ENCODE data around the gene CAMKK2.
"Not testable (repeated sequence)": the region's sequence is repeated elsewhere in the genome, so short reads cannot be mapped to it uniquely, and the experiment has no call there.

Gene CAMKK2

DNA sequence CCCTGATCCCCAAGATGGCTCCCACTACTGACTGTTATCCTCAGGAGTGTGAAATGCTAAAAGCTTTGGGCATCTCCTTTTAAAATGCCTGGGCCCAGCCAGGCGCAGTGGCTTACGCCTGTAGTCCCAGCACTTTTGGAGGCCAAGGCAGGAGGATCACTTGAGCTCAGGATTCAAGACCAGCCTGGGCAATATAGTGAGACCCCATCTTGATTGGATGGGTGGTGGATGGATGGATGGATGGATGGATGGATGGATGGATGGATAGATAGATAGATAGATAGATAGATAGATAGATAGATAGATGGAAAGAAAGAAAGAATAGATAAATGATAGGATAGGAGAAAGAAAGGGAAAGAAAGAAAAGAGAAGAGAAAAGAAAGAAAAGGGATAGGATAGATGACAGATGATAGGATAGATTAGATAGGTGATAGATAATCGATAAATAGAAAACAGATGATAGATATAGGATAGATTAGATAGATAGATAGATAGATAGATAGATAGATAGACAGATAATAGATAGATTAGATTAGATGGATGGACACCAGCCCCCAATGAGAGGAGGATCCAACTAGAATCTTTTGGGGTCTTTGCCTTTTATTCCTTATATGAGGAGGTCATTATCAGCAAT, 77.0 kb downstream of the CAMKK2 start:
- no peak for DNase-seq

- DNase-seq: no peak
Observed at GRCh38 chr12:121218588-121219352, 77.7 kb downstream of the CAMKK2 start.

DNA sequence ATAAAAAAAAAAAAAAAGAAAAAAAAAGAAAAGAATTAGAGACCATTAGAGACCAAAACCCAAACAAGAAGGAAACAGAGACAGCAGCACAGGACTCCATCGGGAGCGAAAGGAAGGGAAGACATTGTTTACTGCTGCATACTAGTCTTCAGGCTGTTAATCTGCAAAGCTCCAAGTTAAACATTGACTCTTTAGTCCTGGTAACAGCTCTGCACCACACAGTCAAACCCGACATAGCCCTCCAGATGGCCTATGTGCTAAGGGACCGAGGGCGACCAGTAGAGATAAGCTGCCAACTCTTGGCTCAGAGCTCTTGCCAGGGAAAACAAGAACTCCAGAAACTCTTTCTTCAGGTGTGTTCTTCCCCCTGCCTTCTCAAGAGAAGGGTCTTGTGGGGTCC, 78.7 kb downstream of the CAMKK2 start:
- no peak for DNase-seq

DNA sequence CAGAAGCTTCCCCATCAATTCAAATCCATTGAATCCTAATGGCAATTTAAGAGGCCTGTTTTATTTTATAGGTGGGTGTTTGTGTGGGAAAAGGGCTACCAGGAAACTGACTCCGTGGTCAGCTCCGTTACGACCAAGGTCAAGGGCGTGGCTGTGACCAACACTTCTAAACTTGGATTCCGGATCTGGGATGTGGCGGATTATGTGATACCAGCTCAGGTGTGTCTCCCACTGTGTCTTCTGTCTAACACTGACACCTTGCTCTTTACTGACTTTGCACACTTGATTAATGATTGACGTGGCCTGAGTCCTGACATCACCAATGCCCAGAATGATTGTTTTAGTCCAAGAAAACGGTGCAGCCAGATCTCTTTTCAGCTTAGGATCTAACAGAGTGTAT, 79.4 kb downstream of the CAMKK2 start:
- no peak for DNase-seq

DNA sequence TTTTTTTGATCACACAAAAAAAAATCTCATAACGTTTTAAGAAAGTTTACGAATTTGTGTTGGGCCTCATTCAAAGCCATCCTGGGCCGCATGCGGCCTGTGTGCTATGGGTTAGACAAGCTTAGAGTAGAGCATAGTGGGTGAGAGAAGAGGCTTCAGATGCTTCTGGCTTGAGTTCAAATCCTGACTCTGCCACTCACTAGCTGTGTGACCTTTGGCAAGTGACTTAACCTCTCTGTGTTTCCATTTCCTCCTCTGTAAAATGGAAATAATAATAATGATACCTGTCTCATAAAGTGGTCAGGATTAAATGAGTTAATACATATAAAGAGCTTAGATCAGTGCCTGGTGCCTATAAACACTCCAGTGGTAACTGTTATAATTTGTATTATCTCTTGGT, 80.4 kb downstream of the CAMKK2 start:
- no peak for DNase-seq

GRCh38 chr12:121214855-121215745, 81.4 kb downstream of the CAMKK2 start:
- DNase-seq: peak; percentile 28

DNA sequence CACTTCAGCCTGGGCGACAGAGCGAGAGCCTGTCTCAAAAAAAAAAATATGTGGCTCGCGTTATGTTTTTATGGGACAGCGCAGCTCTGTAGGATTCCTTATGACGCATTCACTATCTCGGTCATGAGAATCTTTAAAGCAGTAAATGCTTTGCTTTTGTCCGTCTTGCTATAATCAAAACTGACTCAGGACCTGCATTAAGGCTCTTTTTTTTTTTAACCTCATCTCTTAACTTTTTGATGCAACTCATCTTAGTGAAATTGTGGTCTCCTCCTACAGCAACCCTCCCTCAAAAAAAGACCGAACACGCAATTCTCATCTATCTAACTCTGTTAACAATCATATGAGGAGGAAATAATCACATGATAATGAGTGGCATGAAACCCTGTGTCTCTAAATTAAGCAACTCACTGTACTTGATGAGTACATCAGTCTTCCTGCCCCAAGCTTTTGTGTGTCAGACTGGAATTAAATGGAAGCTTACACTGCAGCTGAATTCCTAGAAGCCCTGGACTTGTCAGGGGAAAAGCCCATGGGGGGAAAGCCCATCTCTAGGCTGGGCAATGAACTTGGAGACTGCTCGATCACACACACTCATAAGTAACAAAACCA, 82.2 kb downstream of the CAMKK2 start:
- DNase-seq: no peak

DNA sequence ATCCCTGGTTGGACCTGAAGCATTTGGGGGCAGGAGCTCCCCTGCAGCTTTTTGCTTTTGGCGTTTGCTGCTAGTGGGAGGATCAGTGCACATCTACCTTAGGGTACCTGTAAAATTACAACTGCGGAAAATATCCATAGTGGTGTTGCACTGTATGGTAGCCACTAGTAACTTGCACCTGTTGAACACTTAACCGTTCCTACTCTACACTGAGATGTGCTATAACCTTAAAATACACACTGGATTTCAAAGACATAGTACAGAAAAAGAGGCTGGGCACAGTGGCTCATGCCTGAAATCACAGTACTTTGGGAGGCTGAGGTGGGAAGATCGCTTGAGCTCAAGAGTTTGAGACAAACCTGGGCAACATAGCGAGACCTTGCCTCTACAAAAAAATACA, 83.6 kb downstream of the CAMKK2 start:
- no peak for DNase-seq

DNA sequence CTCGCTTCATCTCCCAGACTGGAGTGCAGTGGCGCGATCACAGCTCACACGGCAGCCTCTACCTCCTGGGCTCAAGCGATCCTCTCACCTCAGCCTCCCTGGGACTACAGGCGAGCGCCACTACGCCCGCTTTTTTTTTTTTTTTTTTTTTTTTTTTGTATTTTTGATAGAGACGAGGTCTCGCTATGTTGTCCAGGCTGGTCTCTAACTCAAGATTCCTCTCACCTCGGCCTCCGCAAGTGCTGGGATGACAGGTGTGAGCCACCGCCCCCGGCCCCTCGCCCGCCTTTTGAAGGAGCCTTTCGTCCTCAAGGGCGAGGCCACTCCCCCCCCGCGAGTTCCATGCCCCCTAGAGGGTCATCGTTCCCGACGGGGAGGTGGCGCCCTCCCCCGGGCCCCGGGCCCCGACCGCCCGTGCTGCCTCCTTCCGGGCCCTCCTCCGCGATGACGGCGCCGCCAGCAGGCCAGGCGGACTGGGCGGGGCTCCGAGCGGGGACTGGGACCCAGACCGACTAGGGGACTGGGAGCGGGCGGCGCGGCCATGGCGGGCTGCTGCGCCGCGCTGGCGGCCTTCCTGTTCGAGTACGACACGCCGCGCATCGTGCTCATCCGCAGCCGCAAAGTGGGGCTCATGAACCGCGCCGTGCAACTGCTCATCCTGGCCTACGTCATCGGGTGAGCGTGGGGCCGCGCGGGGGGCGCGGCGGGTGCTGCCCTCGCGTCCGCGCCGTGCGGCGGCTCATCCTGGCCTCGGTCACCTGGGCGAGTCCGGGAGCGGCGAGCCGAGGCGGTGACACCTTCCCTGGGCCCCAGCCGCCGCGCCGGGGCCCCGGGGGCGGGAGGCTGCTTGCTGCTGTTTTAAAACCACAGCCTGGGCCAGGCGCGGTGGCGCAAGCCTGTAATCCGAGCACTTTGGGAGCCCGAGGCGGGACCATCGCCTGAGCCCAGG, 86.6 kb downstream of the CAMKK2 start, which contains the start of gene P2RX4:
Gene P2RX4 (plus strand): TSS at position 506 of the 949 bp plus-strand sequence. CDS start 36 bp downstream, at position 542.
- DNase-seq: peak; percentile 75

GRCh38 chr12:121209221-121209620, 87.3 kb downstream of the CAMKK2 start:
- DNase-seq: no peak

GRCh38 chr12:121208571-121208970, 87.9 kb downstream of the CAMKK2 start:
- not testable (repeated sequence) for DNase-seq

DNA sequence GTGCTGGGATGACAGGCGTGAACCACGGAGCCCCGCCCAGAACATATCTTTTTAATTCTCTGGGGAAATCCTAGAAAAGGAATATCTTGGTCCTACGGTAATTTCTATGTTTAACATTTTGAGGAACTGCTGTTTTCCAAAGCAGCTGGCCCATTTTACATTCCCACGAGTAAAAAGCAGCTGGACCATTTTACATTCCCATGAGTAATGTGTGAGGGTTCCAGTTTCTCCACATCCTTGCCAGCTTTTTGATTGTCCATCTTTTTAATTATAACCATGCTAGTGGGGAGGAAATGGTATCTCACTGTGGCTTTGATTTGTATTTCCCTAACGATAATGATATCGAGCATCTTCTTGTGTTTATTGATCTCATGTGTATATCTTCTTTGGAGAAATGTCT, 91.0 kb downstream of the CAMKK2 start:
- DNase-seq: no peak

DNA sequence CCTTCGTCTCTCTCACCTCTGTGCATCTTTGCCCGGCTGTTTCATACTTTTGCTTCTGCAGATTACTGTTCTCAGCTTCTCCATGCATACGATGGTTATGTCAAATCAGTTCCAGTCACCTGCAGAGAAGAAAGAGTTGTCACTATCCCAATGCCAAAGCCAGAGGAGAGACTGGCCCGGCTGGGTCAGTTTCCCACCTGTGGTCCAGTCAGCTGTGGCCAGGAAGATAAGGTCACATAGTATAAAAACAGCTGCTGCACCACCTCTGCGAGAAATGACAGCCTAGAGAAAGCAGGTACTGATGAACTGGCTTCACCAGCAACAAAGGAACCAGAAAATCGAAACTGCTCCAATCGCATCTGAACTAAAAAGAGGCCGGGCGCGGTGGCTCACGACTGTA, 93.0 kb downstream of the CAMKK2 start:
- no peak for DNase-seq

- peak; percentile 20 for DNase-seq
Observed at GRCh38 chr12:121202407-121203355, 93.8 kb downstream of the CAMKK2 start.

DNA sequence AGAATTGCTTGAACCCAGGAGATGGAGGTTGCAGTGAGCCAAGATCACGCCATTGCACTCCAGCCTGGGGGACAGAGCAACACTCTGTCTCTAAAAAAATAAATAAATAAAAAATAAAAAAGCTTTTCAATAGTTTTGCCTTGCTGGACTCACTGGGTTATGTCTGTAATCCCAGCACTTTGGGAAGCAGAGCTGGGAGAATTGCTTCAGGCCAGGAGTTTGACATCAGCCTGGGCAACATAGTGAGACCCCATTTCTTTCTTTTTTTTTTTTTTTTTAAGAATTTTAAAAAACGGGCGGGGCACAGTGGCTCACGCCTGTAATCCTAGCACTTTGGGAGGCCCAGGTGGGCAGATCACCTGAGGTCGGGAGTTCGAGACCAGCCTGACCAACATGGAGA, 95.4 kb downstream of the CAMKK2 start:
- not testable (repeated sequence) for DNase-seq

GRCh38 chr12:121198949-121199348, 97.6 kb downstream of the CAMKK2 start:
- DNase-seq: no peak

GRCh38 chr12:121196902-121197301, 99.6 kb downstream of the CAMKK2 start:
- no peak for DNase-seq

GRCh38 chr12:121191151-121191550, 105.4 kb downstream of the CAMKK2 start:
- no peak for DNase-seq

GRCh38 chr12:121190523-121191031, 105.9 kb downstream of the CAMKK2 start:
- peak; percentile 15 for DNase-seq

DNA sequence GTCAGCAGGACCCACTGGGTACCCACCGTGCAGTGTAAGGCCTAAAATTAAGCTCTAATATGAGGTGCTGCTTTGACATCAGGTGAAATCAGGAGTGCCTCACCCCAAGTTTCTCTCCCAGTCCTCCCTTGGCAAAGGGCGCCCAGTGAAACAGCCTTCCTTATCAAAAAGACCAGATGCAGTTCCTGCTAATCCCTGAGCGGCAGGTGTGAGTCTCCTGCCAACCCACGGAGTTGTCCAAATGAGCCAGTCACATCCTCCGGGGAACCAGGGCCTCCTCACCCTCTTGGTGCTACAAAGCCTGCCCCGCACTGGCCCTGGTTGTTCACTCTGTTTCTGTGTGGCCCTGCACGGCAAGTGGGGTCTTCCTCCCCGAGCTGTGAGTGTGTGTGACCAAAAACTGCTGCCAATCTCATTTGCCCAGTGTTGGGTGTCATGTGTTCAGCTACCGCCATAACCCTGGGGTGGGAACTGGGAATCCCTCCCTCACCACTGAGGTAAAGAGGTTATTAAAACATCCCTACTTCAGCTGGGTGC, 106.8 kb downstream of the CAMKK2 start:
- DNase-seq: no peak

All from T1000 (cell line).